WI38 (cell line): ENCODE data around the gene AGAP3.

Source experiments
- H3K4me3 ChIP-seq: 2 replicates; pipeline ENCODE4 v1.5.1; 2011; ENCODE audit warnings: low read depth, mild to moderate bottlenecking, control low read depth, low read length
- CTCF ChIP-seq: IDR thresholded peaks from 2 replicates; pipeline ENCODE4 v1.5.1; 2012; ENCODE audit warnings: low read depth, mild to moderate bottlenecking, control low read depth, low read length

Gene AGAP3

GRCh38 chr7:151192002-151192539 is 105.8 kb downstream of the AGAP3 start:
- TF ChIP-seq CTCF, result no peak
- H3K4me3 ChIP-seq, result no peak overlapping the region

- TF ChIP-seq CTCF, result no peak
- no peak overlapping the region for H3K4me3 ChIP-seq
These were observed 107.1 kb downstream of the AGAP3 start for GRCh38 chr7:151193203-151193978.
